Cardiac muscle cell (in vitro differentiated cells and primary cell): ENCODE results near the gene CLTA. TPM values are rescaled to one million over a fixed set of nuclear protein-coding genes. Genes with fewer than 3 reads are reported as not detected.

ENCODE experiments used
- DNase-seq, 2 donors: peaks; one replicate each; pipeline versions ENCODE4 v3.0.0 to v3.0.0-alpha.2; 2010 to 2017; ENCODE audit warnings: low read depth in 1 of 2, low spot score in 1 of 2
- H3K27ac ChIP-seq: fragments of 200-600 bp; sonication (generic); 2 replicates; pipeline ENCODE4 v1.5.1; 2016
- H3K27me3 ChIP-seq: fragments of 200-600 bp; sonication (generic); 2 replicates; pipeline ENCODE4 v1.6.0; 2016; ENCODE audit warnings: control low read depth
- H3K36me3 ChIP-seq: fragments of 200-600 bp; sonication (generic); 2 replicates; pipeline ENCODE4 v1.5.1; 2016; ENCODE audit warnings: control low read depth
- H3K4me1 ChIP-seq: fragments of 200-600 bp; sonication (generic); 2 replicates; pipeline ENCODE4 v1.8.1; 2017; ENCODE audit warnings: low read depth, mild to moderate bottlenecking, mixed run types
- H3K4me3 ChIP-seq: fragments of 200-600 bp; sonication (generic); 2 replicates; pipeline ENCODE4 v1.5.1; 2016; ENCODE audit warnings: mild to moderate bottlenecking
- H3K9me3 ChIP-seq: fragments of 200-600 bp; sonication (generic); 2 replicates; pipeline ENCODE4 v1.5.1; 2017; ENCODE audit warnings: low read depth, mild to moderate bottlenecking, control low read depth
- CTCF ChIP-seq: IDR thresholded peaks from 2 replicates; pipeline ENCODE4 v1.5.1; 2012; ENCODE audit warnings: low read depth, mild to moderate bottlenecking, low read length
- polyA plus RNA-seq: library from polyadenylated mRNA; unstranded; fragments of >200 nt; fragmentation: Nextera tagmentation; extraction: Ambion mirVana; gene quantifications from 2 replicates; pipeline ENCODE4 v1.2.1, GENCODE V29; 2016
- total RNA-seq: library from RNA; depleted of rRNA; stranded (reverse); fragments of >200 nt; gene quantifications from 2 replicates; pipeline ENCODE4 v1.2.3, GENCODE V29; 2016

Gene CLTA
- total and polyA plus RNA-seq, 2 experiments from 2014 or later, result 147 to 236 TPM

GRCh38 chr9:36149197-36149596, 41.5 kb upstream of the CLTA start:
- Histone ChIP-seq H3K27ac (no peak overlapping the region), H3K36me3 (no peaks in the 10 kb centered on the region), H3K27me3 (no peaks in the 10 kb centered on the region), H3K4me1 (no peaks in the 10 kb centered on the region), H3K4me3 (no peak overlapping the region), H3K9me3 (no peaks in the 10 kb centered on the region)
- no peak for TF ChIP-seq CTCF
- peak in 1 of 2 donors; percentile 79 for DNase-seq

- H3K27ac ChIP-seq, result no peak overlapping the region
- peak in 1 of 2 donors; percentile 30 for DNase-seq
- no peak overlapping the region for H3K4me3 ChIP-seq
- H3K9me3 ChIP-seq, result no peaks in the 10 kb centered on the region
- H3K4me1 ChIP-seq, result peaks cover 7% of the 10 kb centered on the region
- no peak for TF ChIP-seq CTCF
- no peaks in the 10 kb centered on the region for H3K36me3 ChIP-seq
- no peaks in the 10 kb centered on the region for H3K27me3 ChIP-seq
Measured at GRCh38 chr9:36150574-36151315, 40.0 kb upstream of the CLTA start.

- Histone ChIP-seq H3K27ac (no peak overlapping the region), H3K4me3 (no peak overlapping the region), H3K36me3 (no peaks in the 10 kb centered on the region), H3K9me3 (no peaks in the 10 kb centered on the region), H3K27me3 (no peaks in the 10 kb centered on the region), H3K4me1 (peaks cover 7% of the 10 kb centered on the region)
- DNase-seq, result peak in 1 of 2 donors; percentile 81
- no peak for TF ChIP-seq CTCF
Measured at GRCh38 chr9:36151316-36152210, 39.2 kb upstream of the CLTA start.

GRCh38 chr9:36152741-36153438, 37.8 kb upstream of the CLTA start:
- Histone ChIP-seq H3K9me3 (no peaks in the 10 kb centered on the region), H3K27ac (no peak overlapping the region), H3K36me3 (no peaks in the 10 kb centered on the region), H3K27me3 (no peaks in the 10 kb centered on the region), H3K4me1 (peaks cover 7% of the 10 kb centered on the region), H3K4me3 (no peak overlapping the region)
- no peak for TF ChIP-seq CTCF
- DNase-seq, result no peak

- H3K4me3 ChIP-seq, result no peak overlapping the region
- no peak for DNase-seq
- no peak overlapping the region for H3K27ac ChIP-seq
- TF ChIP-seq CTCF, result no peak
- H3K9me3 ChIP-seq, result no peaks in the 10 kb centered on the region
- no peaks in the 10 kb centered on the region for H3K36me3 ChIP-seq
- H3K4me1 ChIP-seq, result peaks cover 7% of the 10 kb centered on the region
- no peaks in the 10 kb centered on the region for H3K27me3 ChIP-seq
Measured at GRCh38 chr9:36153746-36154145, 37.0 kb upstream of the CLTA start.
